SK-N-MC (cell line): ENCODE results near the gene RFC2.

Source experiments
- EZH2 ChIP-seq: fragments of 200-600 bp; sonication (generic); IDR thresholded peaks from one replicate; pipeline ENCODE4 v1.6.1; 2017; ENCODE audit warnings: antibody characterized with exemption
- POLR2AphosphoS5 ChIP-seq: IDR thresholded peaks from 2 replicates; pipeline ENCODE4 v1.6.1; 2012; ENCODE audit warnings: mild to moderate bottlenecking, low read depth, low read length, borderline replicate concordance

DNA sequence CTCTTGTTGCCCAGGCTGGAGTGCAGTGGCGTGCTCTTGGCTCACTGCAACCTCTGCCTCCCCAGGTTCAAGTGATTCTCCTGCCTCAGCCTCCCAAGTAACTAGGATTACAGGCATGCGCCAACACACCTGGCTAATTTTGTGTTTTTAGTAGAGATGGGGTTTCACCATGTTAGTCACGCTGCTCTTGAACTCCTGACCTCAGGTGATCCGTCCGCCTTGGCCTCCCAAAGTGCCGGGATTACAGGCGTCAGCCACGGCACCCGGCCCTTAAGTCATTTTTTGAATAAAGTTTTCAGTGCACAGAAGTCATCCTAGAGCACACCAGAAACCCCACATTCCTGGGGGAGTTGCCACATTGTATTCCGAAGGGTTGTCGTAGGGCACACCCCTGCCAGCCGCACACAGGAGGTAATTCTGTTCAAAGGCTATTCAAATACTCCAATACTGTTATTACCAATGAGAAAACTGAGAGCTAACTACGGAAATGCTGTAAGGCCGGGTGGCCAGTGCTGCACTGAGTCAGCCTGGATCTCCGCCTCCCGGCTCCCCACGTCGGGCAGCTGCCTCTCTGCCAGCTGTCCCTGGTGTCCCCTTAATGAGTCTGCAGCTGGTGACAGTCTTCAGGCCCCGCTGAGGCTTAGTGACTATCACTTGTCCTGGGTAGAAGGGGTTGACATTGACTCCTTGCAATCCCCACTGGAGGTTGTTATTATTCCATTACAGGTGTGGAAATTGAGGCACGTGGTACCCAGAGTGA is 8.6 kb upstream of the RFC2 start:
- no peak for TF ChIP-seq POLR2AphosphoS5
- TF ChIP-seq EZH2: no peak
